HEK293T (cell line): ENCODE measurements around the gene TUBA4A.

Experiments used
- ELF4 ChIP-seq: fragments of 450-650 bp; IDR thresholded peaks from 2 replicates; pipeline ENCODE4 v1.6.1; 2017; ENCODE audit warnings: antibody characterized with exemption
- FOXA1 ChIP-seq: fragments of 450-650 bp; IDR thresholded peaks from 2 replicates; pipeline ENCODE4 v1.6.1; 2016; ENCODE audit warnings: mild to moderate bottlenecking
- TF ChIP-seq, protein P1 (sequence below): fragments of 450-650 bp; IDR thresholded peaks from 2 replicates; pipeline ENCODE4 v1.6.1; 2016

- TF ChIP-seq ELF4: no peak
- TF ChIP-seq, protein P1, sequence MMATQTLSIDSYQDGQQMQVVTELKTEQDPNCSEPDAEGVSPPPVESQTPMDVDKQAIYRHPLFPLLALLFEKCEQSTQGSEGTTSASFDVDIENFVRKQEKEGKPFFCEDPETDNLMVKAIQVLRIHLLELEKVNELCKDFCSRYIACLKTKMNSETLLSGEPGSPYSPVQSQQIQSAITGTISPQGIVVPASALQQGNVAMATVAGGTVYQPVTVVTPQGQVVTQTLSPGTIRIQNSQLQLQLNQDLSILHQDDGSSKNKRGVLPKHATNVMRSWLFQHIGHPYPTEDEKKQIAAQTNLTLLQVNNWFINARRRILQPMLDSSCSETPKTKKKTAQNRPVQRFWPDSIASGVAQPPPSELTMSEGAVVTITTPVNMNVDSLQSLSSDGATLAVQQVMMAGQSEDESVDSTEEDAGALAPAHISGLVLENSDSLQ: no peak
- no peak for TF ChIP-seq FOXA1
Measured at GRCh38 chr2:219302412-219302968, 48.8 kb upstream of the TUBA4A start.
